HepG2 (cell line): ENCODE data around the gene GGA1. TPM values are rescaled to one million over a fixed set of nuclear protein-coding genes. Genes with fewer than 3 reads are reported as not detected.

Source experiments
- EZH2 ChIP-seq: conservative IDR thresholded peaks from 2 replicates; pipeline ENCODE4 v1.6.1; 2012; ENCODE audit warnings: mild to moderate bottlenecking, low read depth, low read length, moderate library complexity
- PRPF4 ChIP-seq: fragments of 200-400 bp; formaldehyde crosslinking; IDR thresholded peaks from 2 replicates; pipeline ENCODE4 v1.6.1; 2016; ENCODE audit warnings: low read length, low read depth; ENCODE audit not compliant: poor library complexity, severe bottlenecking
- RBM22 ChIP-seq: fragments of 200-400 bp; formaldehyde crosslinking; optimal IDR thresholded peaks from 2 replicates; pipeline ENCODE3; 2017; ENCODE audit warnings: mild to moderate bottlenecking, low read length, moderate library complexity
- RERE ChIP-seq: IDR thresholded peaks from 2 replicates; pipeline ENCODE4 v1.6.1; 2016; ENCODE audit warnings: low read depth, missing genetic modification reagents, missing compliant biosample characterization
- SMAD3 ChIP-seq: sonication (generic); formaldehyde crosslinking; IDR thresholded peaks from 2 replicates; pipeline ENCODE4 v1.4.0; 2020; ENCODE audit warnings: missing genetic modification reagents
- ZBTB38 ChIP-seq: sonication (generic); formaldehyde crosslinking; IDR thresholded peaks from 2 replicates; pipeline ENCODE4 v1.5.1; 2020; ENCODE audit warnings: mild to moderate bottlenecking, missing genetic modification reagents
- ZIK1 ChIP-seq: sonication (generic); formaldehyde crosslinking; IDR thresholded peaks from 2 replicates; pipeline ENCODE4 v1.5.0; 2020; ENCODE audit warnings: mild to moderate bottlenecking, low read depth, missing genetic modification reagents, borderline replicate concordance
- ZMYM3 ChIP-seq: sonication (generic); formaldehyde crosslinking; IDR thresholded peaks from 2 replicates; pipeline ENCODE4 v1.5.1; 2020; ENCODE audit warnings: mild to moderate bottlenecking, missing genetic modification reagents
- ZNF253 ChIP-seq: sonication (generic); formaldehyde crosslinking; IDR thresholded peaks from 2 replicates; pipeline ENCODE4 v1.8.0; 2022; ENCODE audit warnings: mild to moderate bottlenecking, missing genetic modification reagents, borderline replicate concordance
- ZNF263 ChIP-seq: sonication (generic); formaldehyde crosslinking; IDR thresholded peaks from 2 replicates; pipeline ENCODE4 v1.4.0; 2020; ENCODE audit warnings: missing genetic modification reagents
- ZNF792 ChIP-seq: IDR thresholded peaks from 2 replicates; pipeline ENCODE4 v1.6.1; 2016
- ZNF83 ChIP-seq: sonication (generic); formaldehyde crosslinking; IDR thresholded peaks from 2 replicates; pipeline ENCODE4 v1.4.0; 2020; ENCODE audit warnings: missing genetic modification reagents, mild to moderate bottlenecking, borderline replicate concordance
- polyA plus RNA-seq, 8 experiments: library from polyadenylated mRNA; depleted of rRNA in 3 of 8; stranded (reverse) in 7 of 8; unstranded in 1 of 8; fragments of >200 nt; fragmentation: Illumina TruSeq in 4 of 8; extraction: Trizol in 4 of 8; gene quantifications; 2 replicates each; pipeline versions ENCODE4 v1.2.1 to v1.2.3, GENCODE V29; 2011 to 2016; ENCODE audit warnings: low read depth in 4 of 8, missing spikeins in 1 of 8, mixed read lengths in 1 of 8; ENCODE audit not compliant: insufficient read depth in 1 of 8
- total RNA-seq, 5 experiments: library from RNA; depleted of rRNA; stranded (reverse); fragments of >200 nt; fragmentation: Illumina TruSeq; extraction: Trizol; gene quantifications; 2 replicates each; pipeline ENCODE4 v1.2.3, GENCODE V29; 2016; ENCODE audit warnings: low read depth in 1 of 5
- TF ChIP-seq, protein P1 (sequence below): IDR thresholded peaks from 2 replicates; pipeline ENCODE4 v1.4.0; 2020; ENCODE audit warnings: mild to moderate bottlenecking, missing genetic modification reagents
- TF ChIP-seq, protein P2 (sequence below): sonication (generic); formaldehyde crosslinking; IDR thresholded peaks from 2 replicates; pipeline ENCODE4 v1.4.0; 2020; ENCODE audit warnings: mild to moderate bottlenecking, missing genetic modification reagents, borderline replicate concordance

GGA1 gene
- total and polyA plus RNA-seq, 2 of the 13 experiments (the other 11 are each of a cell fraction or from before 2014, with no cell fraction given) = 29.1 to 87.2 TPM

GRCh38 chr22:37639771-37640590 lies 31.3 kb downstream of the GGA1 start (continued):
- TF ChIP-seq ZMYM3 (CRISPR knock-in tag) (peak; percentile 88), ZIK1 (no peak), RBM22 (no peak), RERE (CRISPR knock-in tag) (no peak), ZNF253 (CRISPR knock-in tag) (no peak), PRPF4 (no peak), EZH2 (no peak), ZNF263 (0 out of 2 replicates have a peak, but pooled peaks have one; percentile 46), ZNF792 (CRISPR knock-in tag) (no peak), ZBTB38 (CRISPR knock-in tag) (no peak), SMAD3 (CRISPR knock-in tag) (no peak), ZNF83 (CRISPR knock-in tag) (0 out of 2 replicates have a peak, but pooled peaks have one; percentile 3)
- TF ChIP-seq, protein P1, sequence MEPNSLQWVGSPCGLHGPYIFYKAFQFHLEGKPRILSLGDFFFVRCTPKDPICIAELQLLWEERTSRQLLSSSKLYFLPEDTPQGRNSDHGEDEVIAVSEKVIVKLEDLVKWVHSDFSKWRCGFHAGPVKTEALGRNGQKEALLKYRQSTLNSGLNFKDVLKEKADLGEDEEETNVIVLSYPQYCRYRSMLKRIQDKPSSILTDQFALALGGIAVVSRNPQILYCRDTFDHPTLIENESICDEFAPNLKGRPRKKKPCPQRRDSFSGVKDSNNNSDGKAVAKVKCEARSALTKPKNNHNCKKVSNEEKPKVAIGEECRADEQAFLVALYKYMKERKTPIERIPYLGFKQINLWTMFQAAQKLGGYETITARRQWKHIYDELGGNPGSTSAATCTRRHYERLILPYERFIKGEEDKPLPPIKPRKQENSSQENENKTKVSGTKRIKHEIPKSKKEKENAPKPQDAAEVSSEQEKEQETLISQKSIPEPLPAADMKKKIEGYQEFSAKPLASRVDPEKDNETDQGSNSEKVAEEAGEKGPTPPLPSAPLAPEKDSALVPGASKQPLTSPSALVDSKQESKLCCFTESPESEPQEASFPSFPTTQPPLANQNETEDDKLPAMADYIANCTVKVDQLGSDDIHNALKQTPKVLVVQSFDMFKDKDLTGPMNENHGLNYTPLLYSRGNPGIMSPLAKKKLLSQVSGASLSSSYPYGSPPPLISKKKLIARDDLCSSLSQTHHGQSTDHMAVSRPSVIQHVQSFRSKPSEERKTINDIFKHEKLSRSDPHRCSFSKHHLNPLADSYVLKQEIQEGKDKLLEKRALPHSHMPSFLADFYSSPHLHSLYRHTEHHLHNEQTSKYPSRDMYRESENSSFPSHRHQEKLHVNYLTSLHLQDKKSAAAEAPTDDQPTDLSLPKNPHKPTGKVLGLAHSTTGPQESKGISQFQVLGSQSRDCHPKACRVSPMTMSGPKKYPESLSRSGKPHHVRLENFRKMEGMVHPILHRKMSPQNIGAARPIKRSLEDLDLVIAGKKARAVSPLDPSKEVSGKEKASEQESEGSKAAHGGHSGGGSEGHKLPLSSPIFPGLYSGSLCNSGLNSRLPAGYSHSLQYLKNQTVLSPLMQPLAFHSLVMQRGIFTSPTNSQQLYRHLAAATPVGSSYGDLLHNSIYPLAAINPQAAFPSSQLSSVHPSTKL (CRISPR knock-in tag) = no peak
- TF ChIP-seq, protein P2, sequence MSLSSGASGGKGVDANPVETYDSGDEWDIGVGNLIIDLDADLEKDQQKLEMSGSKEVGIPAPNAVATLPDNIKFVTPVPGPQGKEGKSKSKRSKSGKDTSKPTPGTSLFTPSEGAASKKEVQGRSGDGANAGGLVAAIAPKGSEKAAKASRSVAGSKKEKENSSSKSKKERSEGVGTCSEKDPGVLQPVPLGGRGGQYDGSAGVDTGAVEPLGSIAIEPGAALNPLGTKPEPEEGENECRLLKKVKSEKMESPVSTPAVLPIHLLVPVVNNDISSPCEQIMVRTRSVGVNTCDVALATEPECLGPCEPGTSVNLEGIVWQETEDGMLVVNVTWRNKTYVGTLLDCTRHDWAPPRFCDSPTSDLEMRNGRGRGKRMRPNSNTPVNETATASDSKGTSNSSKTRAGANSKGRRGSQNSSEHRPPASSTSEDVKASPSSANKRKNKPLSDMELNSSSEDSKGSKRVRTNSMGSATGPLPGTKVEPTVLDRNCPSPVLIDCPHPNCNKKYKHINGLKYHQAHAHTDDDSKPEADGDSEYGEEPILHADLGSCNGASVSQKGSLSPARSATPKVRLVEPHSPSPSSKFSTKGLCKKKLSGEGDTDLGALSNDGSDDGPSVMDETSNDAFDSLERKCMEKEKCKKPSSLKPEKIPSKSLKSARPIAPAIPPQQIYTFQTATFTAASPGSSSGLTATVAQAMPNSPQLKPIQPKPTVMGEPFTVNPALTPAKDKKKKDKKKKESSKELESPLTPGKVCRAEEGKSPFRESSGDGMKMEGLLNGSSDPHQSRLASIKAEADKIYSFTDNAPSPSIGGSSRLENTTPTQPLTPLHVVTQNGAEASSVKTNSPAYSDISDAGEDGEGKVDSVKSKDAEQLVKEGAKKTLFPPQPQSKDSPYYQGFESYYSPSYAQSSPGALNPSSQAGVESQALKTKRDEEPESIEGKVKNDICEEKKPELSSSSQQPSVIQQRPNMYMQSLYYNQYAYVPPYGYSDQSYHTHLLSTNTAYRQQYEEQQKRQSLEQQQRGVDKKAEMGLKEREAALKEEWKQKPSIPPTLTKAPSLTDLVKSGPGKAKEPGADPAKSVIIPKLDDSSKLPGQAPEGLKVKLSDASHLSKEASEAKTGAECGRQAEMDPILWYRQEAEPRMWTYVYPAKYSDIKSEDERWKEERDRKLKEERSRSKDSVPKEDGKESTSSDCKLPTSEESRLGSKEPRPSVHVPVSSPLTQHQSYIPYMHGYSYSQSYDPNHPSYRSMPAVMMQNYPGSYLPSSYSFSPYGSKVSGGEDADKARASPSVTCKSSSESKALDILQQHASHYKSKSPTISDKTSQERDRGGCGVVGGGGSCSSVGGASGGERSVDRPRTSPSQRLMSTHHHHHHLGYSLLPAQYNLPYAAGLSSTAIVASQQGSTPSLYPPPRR = peak; percentile 45; the same call in 1 of the 2 replicates
